GM18519 (cell line): ENCODE results near the gene ZNF276.

Experiments used
- ATAC-seq: cut with Tn5 transposase; IDR thresholded peaks from one replicate; pipeline ENCODE4 v1.9.1; 2021; ENCODE audit warnings: mild to moderate bottlenecking, moderate library complexity; ENCODE audit not compliant: unreplicated experiment, low FRiP score

ZNF276 gene

GRCh38 chr16:89711601-89712273 lies 9.6 kb upstream of the ZNF276 start:
- no peak for ATAC-seq

GRCh38 chr16:89712274-89712781 lies 9.0 kb upstream of the ZNF276 start:
- ATAC-seq: no peak

GRCh38 chr16:89716493-89716892 lies 4.8 kb upstream of the ZNF276 start:
- no peak for ATAC-seq

- ATAC-seq: no peak
Observed at GRCh38 chr16:89716916-89717687, 4.2 kb upstream of the ZNF276 start.

- ATAC-seq: no peak
Observed at GRCh38 chr16:89717688-89718505, 3.4 kb upstream of the ZNF276 start.

GRCh38 chr16:89720551-89720812 lies 855 bp upstream of the ZNF276 start:
- no peak for ATAC-seq

- no peak for ATAC-seq
Observed at GRCh38 chr16:89721546-89722391, 432 bp downstream of the ZNF276 start.

GRCh38 chr16:89722392-89723278 lies 1.3 kb downstream of the ZNF276 start:
- no peak for ATAC-seq

GRCh38 chr16:89723279-89724250 lies 2.2 kb downstream of the ZNF276 start:
- ATAC-seq: no peak

- no peak for ATAC-seq
Observed at GRCh38 chr16:89727406-89728120, 6.2 kb downstream of the ZNF276 start.

- ATAC-seq: no peak
Observed at GRCh38 chr16:89729293-89729692, 8.0 kb downstream of the ZNF276 start.

- no peak for ATAC-seq
Observed at GRCh38 chr16:89729863-89730593, 8.7 kb downstream of the ZNF276 start.

GRCh38 chr16:89730610-89731234 lies 9.4 kb downstream of the ZNF276 start:
- ATAC-seq: no peak

- ATAC-seq: no peak
Observed at GRCh38 chr16:89732142-89732917, 11.0 kb downstream of the ZNF276 start.

GRCh38 chr16:89732918-89733242 lies 11.5 kb downstream of the ZNF276 start:
- ATAC-seq: no peak

GRCh38 chr16:89733322-89733721 lies 12.0 kb downstream of the ZNF276 start:
- no peak for ATAC-seq
